ENCODE results near the gene SVOPL. TPM values are rescaled to one million over a fixed set of nuclear protein-coding genes. Genes with fewer than 3 reads are reported as not detected.
A peak's percentile ranks its signal among the peaks of the same experiment; 100 is the strongest.

The SVOPL gene
- total and polyA plus RNA-seq, 9 of the 15 experiments (the other 6 are each of a cell fraction or from before 2014, with no cell fraction given): 0.13 to 0.42 (median 0.20) TPM; not detected in 6

- H3K9ac ChIP-seq (ENCODE audit: insufficient read depth in 1 of 2, low read depth in 2 of 2, low read length in 2 of 2): no peak overlapping the region
- intact Hi-C loops (cut with micrococcal nuclease): loop anchor here (5.0 kb wide), 1 partner anchor 92 kb away; no protein-coding TSS in a partner anchor
- H3K4me1 ChIP-seq (replicated peaks in 1 of 2; ENCODE audit: control insufficient read depth in 2 of 2, insufficient read depth in 2 of 2, low read length in 2 of 2): no peaks in the 10 kb centered on the region
- CTCF ChIA-PET (ENCODE audit: low intra/inter-chr PET ratio): interaction anchor here (0.6 kb wide), 1 partner anchor 19 kb away, joined by 3 read pairs; no protein-coding TSS in a partner anchor
- peak; percentile 26; the same call in 1 of the 2 replicates for TF ChIP-seq REST (IDR thresholded peaks at IDR 0.05; ENCODE audit: borderline replicate concordance)
- TF ChIP-seq REST (CRISPR knock-in tag; IDR thresholded peaks at IDR 0.05; ENCODE audit: low read depth): no peak
- no peak for TF ChIP-seq SMARCA5 (IDR thresholded peaks at IDR 0.05)
- TF ChIP-seq RAD21 (CRISPR knock-in tag; conservative IDR thresholded peaks at IDR 0.05 in 1 of 2, IDR thresholded peaks at IDR 0.05 in 1 of 2): peak; percentile 17 to 58; a peak in 3 of 4 replicates
- TF ChIP-seq CTCF (IDR thresholded peaks at IDR 0.05 in 2 of 3, conservative IDR thresholded peaks at IDR 0.05 in 1 of 3; ENCODE audit: insufficient read depth in 2 of 3, low read depth in 1 of 3, low read length in 3 of 3): peak; percentile 44 to 58 (median 57)
- 18% methylated on average over 7 of the region's 7 CpGs for WGBS (ENCODE audit: insufficient coverage, low coverage, missing lambda C conversion rate)
- no peaks in the 10 kb centered on the region for H4K20me1 ChIP-seq (replicated peaks; ENCODE audit: control insufficient read depth, insufficient read depth, low read length)
- BruUV-seq (replicated peaks): no TSS peak
- in situ Hi-C loops (cut with MboI): no loop called here
- H3K9me3 ChIP-seq (replicated peaks; ENCODE audit: control insufficient read depth, insufficient read depth, low read depth, low read length): no peaks in the 10 kb centered on the region
- H3K79me2 ChIP-seq (ENCODE audit: control insufficient read depth, insufficient read depth, low read length): no peaks in the 10 kb centered on the region
- H3K27ac ChIP-seq (ENCODE audit: extremely low read depth, low read depth, low read length): no peak overlapping the region
- FAIRE-seq: no peak
- H2AFZ ChIP-seq (ENCODE audit: low read depth, low read length): no peak overlapping the region
- H3K27me3 ChIP-seq (ENCODE audit: control insufficient read depth in 2 of 2, insufficient read depth in 2 of 2, low read length in 2 of 2): peaks cover 4 to 32% of the 10 kb centered on the region in 2 experiments; a peak in 3 of 5 replicates
- no peak overlapping the region; the same call in 1 of the 2 replicates for H3K4me2 ChIP-seq (ENCODE audit: insufficient read depth, low read length)
- ATAC-seq: peak; percentile 69
- no peaks in the 10 kb centered on the region for H3K9me1 ChIP-seq (ENCODE audit: control insufficient read depth, insufficient read depth, low read length)
- POLR2A ChIA-PET: no interaction called here
- no peaks in the 10 kb centered on the region for H3K36me3 ChIP-seq (ENCODE audit: control insufficient read depth, insufficient read depth, low read length)
- H3K4me3 ChIP-seq: no peak overlapping the region
- peak in 2 of 4 experiments; percentile 30 to 49 for DNase-seq (ENCODE audit: extremely low read depth in 1 of 4, low spot score in 3 of 4)
These were observed 55.9 kb downstream of the SVOPL start for GRCh38 chr7:138645284-138645683.

Data from K562 (cell line).